K562 (cell line): ENCODE measurements around the gene ZBTB7A. TPM values are rescaled to one million over a fixed set of nuclear protein-coding genes. Genes with fewer than 3 reads are reported as not detected.

ENCODE experiments used
- ATAC-seq: fragments of 200-7000 bp; cut with Tn5 transposase; 3 replicates; pipeline ENCODE4 v1.9.1; 2020; ENCODE audit warnings: moderate library complexity
- BruUV-seq: library from RNA; stranded (reverse); fragments of 400-500 nt; replicated peaks from 2 replicates; lab custom pipeline; 2021; lab: Mats Ljungman, UMichigan
- CTCF ChIA-PET: fragments of 300-600 bp; formaldehyde crosslinking; extraction: SDS; loops from one replicate; lab custom pipeline; 2021; ENCODE audit warnings: low intra/inter-chr PET ratio; lab: Yijun Ruan, JAX
- POLR2A ChIA-PET: fragments of 300-600, 350-650 bp; sonication (Branson Sonifier 250); formaldehyde crosslinking; extraction: SDS; loops from one replicate; lab custom pipeline; 2021; ENCODE audit warnings: antibody characterized with exemption, inconsistent platforms; lab: Yijun Ruan, JAX
- DNase-seq, 4 experiments: peaks; one replicate each; pipeline versions ENCODE4 v3.0.0 to v3.0.0-alpha.2; 2011 to 2018; ENCODE audit warnings: low spot score in 3 of 4, mixed read lengths in 3 of 4; ENCODE audit errors: extremely low read depth in 1 of 4
- FAIRE-seq: peaks from 2 replicates; lab custom pipeline; 2011; peaks lifted over from hg19 to GRCh38; lab: Jason Lieb, UNC
- H2AFZ ChIP-seq: 2 replicates; pipeline ENCODE4 v1.6.0; 2011; ENCODE audit warnings: low read depth, low read length, control low read depth, inconsistent platforms
- H3K27ac ChIP-seq: fragments of 200-600 bp; 3 replicates; pipeline ENCODE4 v1.8.0; 2011; ENCODE audit warnings: low read depth, mild to moderate bottlenecking, control low read depth, inconsistent platforms, low read length, moderate library complexity, mixed read lengths; ENCODE audit errors: extremely low read depth
- H3K27me3 ChIP-seq, 2 experiments: fragments of 300-600 bp in 1 of 2; 2 replicates in 1 of 2; 3 replicates in 1 of 2; pipeline versions ENCODE4 v1.6.0 to v1.8.0; 2011; ENCODE audit warnings: inconsistent platforms in 2 of 2, low read length in 2 of 2, mild to moderate bottlenecking in 1 of 2, mixed read lengths in 1 of 2, moderate library complexity in 1 of 2; ENCODE audit not compliant: control insufficient read depth in 2 of 2, insufficient read depth in 2 of 2
- H3K36me3 ChIP-seq: fragments of 300-600 bp; 3 replicates; pipeline ENCODE4 v1.8.0; 2011; ENCODE audit warnings: mild to moderate bottlenecking, low read length, inconsistent platforms; ENCODE audit not compliant: control insufficient read depth, insufficient read depth
- H3K4me1 ChIP-seq, 2 experiments: fragments of 200-600 bp in 1 of 2; replicated peaks in 1 of 2; 2 replicates in 1 of 2; 3 replicates in 1 of 2; pipeline versions ENCODE4 v1.5.1 to v1.8.0; 2011; ENCODE audit warnings: inconsistent platforms in 2 of 2, low read length in 2 of 2, mild to moderate bottlenecking in 1 of 2, mixed read lengths in 1 of 2, moderate library complexity in 1 of 2; ENCODE audit not compliant: control insufficient read depth in 2 of 2, insufficient read depth in 2 of 2
- H3K4me2 ChIP-seq: 2 replicates; pipeline ENCODE4 v1.6.1; 2011; ENCODE audit warnings: low read length, control low read depth, inconsistent platforms, mixed read lengths; ENCODE audit not compliant: insufficient read depth
- H3K4me3 ChIP-seq: fragments of 200-600 bp; sonication (generic), shearing (Covaris generic); 2 replicates; pipeline ENCODE4 v1.5.1; 2016; ENCODE audit warnings: control low read depth, inconsistent platforms
- H3K79me2 ChIP-seq: fragments of 200-600 bp; 3 replicates; pipeline ENCODE4 v1.8.0; 2011; ENCODE audit warnings: low read length, inconsistent platforms; ENCODE audit not compliant: control insufficient read depth, insufficient read depth
- H3K9ac ChIP-seq, 2 experiments: 2 replicates each; pipeline versions ENCODE4 v1.6.0 to v1.6.1; 2011; ENCODE audit warnings: low read depth in 2 of 2, low read length in 2 of 2, control low read depth in 1 of 2, inconsistent platforms in 1 of 2, mild to moderate bottlenecking in 1 of 2, mixed read lengths in 1 of 2; ENCODE audit not compliant: insufficient read depth in 1 of 2
- H3K9me1 ChIP-seq: one replicate; pipeline ENCODE4 v1.6.0; 2011; ENCODE audit warnings: inconsistent platforms, mild to moderate bottlenecking, low read length, moderate library complexity; ENCODE audit not compliant: control insufficient read depth, insufficient read depth
- H3K9me3 ChIP-seq: replicated peaks from 2 replicates; pipeline ENCODE4 v1.5.1; 2011; ENCODE audit warnings: low read depth, low read length, inconsistent platforms; ENCODE audit not compliant: control insufficient read depth, insufficient read depth
- H4K20me1 ChIP-seq: replicated peaks from 2 replicates; pipeline ENCODE4 v1.6.1; 2011; ENCODE audit warnings: low read length, inconsistent platforms, mixed read lengths; ENCODE audit not compliant: control insufficient read depth, insufficient read depth
- POLR2G ChIP-seq: fragments of 200-400 bp; formaldehyde crosslinking; IDR thresholded peaks from 2 replicates; pipeline ENCODE4 v1.6.1; 2017; ENCODE audit warnings: low read depth, mild to moderate bottlenecking, antibody characterized with exemption, low read length, moderate library complexity
- WGBS: fragments of 100-300 bp; shearing (Covaris generic); methylation state at CpG from one replicate; pipeline ENCODE4 v1.1.6; 2016; ENCODE audit warnings: low coverage, mixed read lengths; ENCODE audit not compliant: insufficient coverage; ENCODE audit errors: missing lambda C conversion rate; 5-methylcytosine and 5-hydroxymethylcytosine counted together
- in situ Hi-C: fragments of 300-500 bp; cut with MboI; formaldehyde crosslinking; loops from 4 replicates; pipeline ENCODE4 v1.15.0; 2018; ENCODE audit warnings: inconsistent platforms, mixed read lengths
- intact Hi-C: fragments of 100-400 bp; cut with micrococcal nuclease; formaldehyde crosslinking; loops from 2 replicates; pipeline ENCODE4 v1.14.2; 2022
- polyA plus RNA-seq, 8 experiments: library from polyadenylated mRNA; depleted of rRNA in 4 of 8; stranded (reverse) in 5 of 8; unstranded in 3 of 8; fragments of >200 nt; fragmentation: Nextera tagmentation in 2 of 8; fragmentation: Illumina TruSeq in 1 of 8; extraction: Ambion mirVana in 2 of 8; extraction: Trizol in 1 of 8; gene quantifications; 2 replicates each; pipeline versions ENCODE4 v1.2.1 to v1.2.3, GENCODE V29; 2011 to 2014; ENCODE audit warnings: inconsistent platforms in 1 of 8, missing spikeins in 1 of 8
- total RNA-seq, 7 experiments: library from RNA; depleted of rRNA in 6 of 7; stranded (reverse); fragments of >200 nt in 6 of 7; fragmentation: Illumina TruSeq in 2 of 7; extraction: Trizol in 2 of 7; gene quantifications; 2 replicates each; pipeline versions ENCODE4 v1.2.1 to v1.2.3, GENCODE V29; 2011 to 2021; ENCODE audit warnings: low replicate concordance in 1 of 7
- TF ChIP-seq, protein P1 (sequence below): sonication (generic); formaldehyde crosslinking; IDR thresholded peaks from 2 replicates; pipeline ENCODE4 v1.5.0; 2020; ENCODE audit warnings: missing genetic modification reagents

ZBTB7A gene
- total and polyA plus RNA-seq, 9 of the 15 experiments (the other 6 are each of a cell fraction or from before 2014, with no cell fraction given) = 0.11 to 34.0 (median 4.6) TPM

DNA sequence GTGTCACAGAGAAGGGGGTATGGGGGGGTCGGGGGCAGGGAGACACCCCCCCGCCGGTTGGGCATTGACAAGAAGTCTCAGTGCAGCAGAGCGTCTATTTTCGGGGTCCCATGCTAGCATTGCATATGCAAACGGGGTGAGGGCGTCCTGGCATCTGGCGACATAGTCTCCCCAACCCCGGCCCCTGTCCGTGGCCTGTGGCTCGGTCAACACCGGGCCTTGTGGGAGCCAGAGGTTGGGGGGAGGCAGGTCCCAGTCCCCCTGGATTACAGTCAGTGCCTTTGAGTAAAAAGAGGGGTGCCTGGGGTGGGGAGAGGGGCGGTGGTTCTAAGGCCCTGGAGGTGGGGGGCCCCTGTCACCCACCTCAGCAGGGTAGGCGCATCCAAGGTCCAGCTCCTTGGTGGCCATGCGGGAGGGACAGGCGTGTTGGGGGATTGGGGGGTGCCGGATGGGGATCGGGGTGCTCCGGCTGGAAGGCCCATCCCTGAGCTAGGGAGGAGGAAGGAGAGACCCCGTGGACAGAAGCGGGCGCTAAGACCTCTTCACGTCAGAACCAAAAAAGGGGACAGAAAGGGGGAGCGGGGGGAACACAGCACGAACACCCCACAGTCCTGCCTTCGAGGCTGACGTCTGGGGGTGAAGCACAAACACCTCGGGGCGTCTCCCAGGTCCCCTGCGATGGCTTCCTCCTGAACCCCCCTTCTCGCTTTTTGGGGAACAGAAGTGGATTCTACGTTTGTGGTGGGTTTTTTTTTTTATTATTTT lies 20.9 kb downstream of the ZBTB7A start:
- CTCF ChIA-PET = no interaction called here
- H3K27ac ChIP-seq = no peak overlapping the region
- H3K9me3 ChIP-seq = no peaks in the 10 kb centered on the region
- peaks cover 52% of the 10 kb centered on the region for H3K79me2 ChIP-seq
- in situ Hi-C loops = no loop called here
- FAIRE-seq (no peak), DNase-seq (no peak), ATAC-seq (no peak)
- peaks cover 53% of the 10 kb centered on the region; the same call in 2 of the 3 replicates for H3K36me3 ChIP-seq
- WGBS = 92% methylated on average over 15 of the region's 32 CpGs
- no peaks in the 10 kb centered on the region for H3K27me3 ChIP-seq
- intact Hi-C loops = no loop called here
- H2AFZ ChIP-seq = no peak overlapping the region
- H3K4me1 ChIP-seq = peaks cover 0 to 36% of the 10 kb centered on the region in 2 experiments; a peak in 2 of 5 replicates
- POLR2A ChIA-PET = interaction anchor here (0.7 to 1.9 kb wide), 2 partner anchors 9 to 12 kb away, joined by 3 to 7 read pairs; no protein-coding TSS in a partner anchor
- no peaks in the 10 kb centered on the region for H3K9me1 ChIP-seq
- H4K20me1 ChIP-seq = peaks cover 23% of the 10 kb centered on the region
- BruUV-seq = no TSS peak
- H3K4me2 ChIP-seq = no peak overlapping the region
- TF ChIP-seq, protein P1, sequence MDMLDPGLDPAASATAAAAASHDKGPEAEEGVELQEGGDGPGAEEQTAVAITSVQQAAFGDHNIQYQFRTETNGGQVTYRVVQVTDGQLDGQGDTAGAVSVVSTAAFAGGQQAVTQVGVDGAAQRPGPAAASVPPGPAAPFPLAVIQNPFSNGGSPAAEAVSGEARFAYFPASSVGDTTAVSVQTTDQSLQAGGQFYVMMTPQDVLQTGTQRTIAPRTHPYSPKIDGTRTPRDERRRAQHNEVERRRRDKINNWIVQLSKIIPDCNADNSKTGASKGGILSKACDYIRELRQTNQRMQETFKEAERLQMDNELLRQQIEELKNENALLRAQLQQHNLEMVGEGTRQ (CRISPR knock-in tag) = no peak
- peak; percentile 24; the same call in 1 of the 2 replicates for TF ChIP-seq POLR2G
- H3K9ac ChIP-seq = peak overlapping the region in 1 of 2 experiments; percentile 26; a peak in 1 of 4 replicates
- H3K4me3 ChIP-seq = no peak overlapping the region
